Transverse colon (tissue), 4 donors: ENCODE measurements around the gene FBXL2. TPM values are rescaled to one million over a fixed set of nuclear protein-coding genes. Genes with fewer than 3 reads are reported as not detected.
A peak's percentile ranks its signal among the peaks of the same experiment; 100 is the strongest.

Experiments
- DNase-seq: peaks from one replicate; pipeline ENCODE4 v3.0.0-alpha.2; 2019
- H3K27ac ChIP-seq, 4 donors: fragments of 200-600 bp; sonication (generic); 2 replicates each; pipeline ENCODE4 v1.5.1; 2016 to 2018; ENCODE audit warnings: inconsistent platforms in 4 of 4
- H3K27me3 ChIP-seq: fragments of 200-600 bp; sonication (generic); 2 replicates; pipeline ENCODE4 v1.5.1; 2017; ENCODE audit warnings: inconsistent platforms
- H3K36me3 ChIP-seq, 4 donors: fragments of 200-600 bp; sonication (generic); 2 replicates each; pipeline ENCODE4 v1.5.1; 2017 to 2019; ENCODE audit warnings: inconsistent platforms in 4 of 4
- H3K4me1 ChIP-seq, 4 donors: fragments of 200-600 bp; sonication (generic); 2 replicates each; pipeline ENCODE4 v1.5.1; 2017 to 2020; ENCODE audit warnings: inconsistent platforms in 4 of 4
- H3K4me3 ChIP-seq, 4 donors: fragments of 200-600 bp; sonication (generic); 1 replicate in 1 of 4; 2 replicates in 3 of 4; pipeline versions ENCODE4 v1.5.1 to v1.6.1; 2017 to 2019; ENCODE audit warnings: inconsistent platforms in 4 of 4
- H3K9me3 ChIP-seq, 2 donors: fragments of 200-600 bp; sonication (generic); 2 replicates each; pipeline ENCODE4 v1.5.1; 2017 to 2019; ENCODE audit warnings: inconsistent platforms in 2 of 2
- EP300 ChIP-seq: sonication (generic); formaldehyde crosslinking; IDR thresholded peaks from one replicate; pipeline ENCODE4 v1.6.1; 2017; ENCODE audit warnings: antibody characterized with exemption, low read depth
- POLR2A ChIP-seq: fragments of 450-650 bp; IDR thresholded peaks from one replicate; pipeline ENCODE4 v1.6.1; 2016; ENCODE audit warnings: antibody characterized with exemption, mild to moderate bottlenecking, moderate library complexity
- POLR2AphosphoS5 ChIP-seq, 3 donors: sonication (generic); formaldehyde crosslinking; IDR thresholded peaks; one replicate each; pipeline ENCODE4 v1.6.1; 2016; ENCODE audit warnings: antibody characterized with exemption in 3 of 3
- WGBS, 2 donors: methylation state at CpG; one replicate each; pipeline ENCODE4 v1.1.5; 2018; ENCODE audit warnings: low coverage in 1 of 2; 5-methylcytosine and 5-hydroxymethylcytosine counted together
- in situ Hi-C, 4 donors: fragments of 200-750 bp; cut with MboI; loops; one replicate each; pipeline versions ENCODE4 v1.15.0 to v1.15.1; 2017; ENCODE audit warnings: low sequenced_read_pairs in 3 of 4, low pct_ligation_motif_present in 1 of 4, low pct_unique_long_range_greater_than_20kb in 1 of 4
- intact Hi-C: fragments of 100-400 bp; cut with DNase I; formaldehyde crosslinking; loops from one replicate; pipeline ENCODE4 v1.15.1; 2023; ENCODE audit warnings: low total_unique reads
- total RNA-seq, 4 donors: library from RNA; depleted of rRNA; stranded (reverse); fragments of >200 nt; gene quantifications; one replicate each; pipeline ENCODE4 v1.1.0, GENCODE V29; 2016
- TF ChIP-seq, protein P1 (sequence below), 5 experiments: fragments of 200-600 bp in 3 of 5; fragments of 450-650 bp in 2 of 5; sonication (generic) in 3 of 5; IDR thresholded peaks; 1 replicate in 2 of 5; 2 replicates in 3 of 5; pipeline ENCODE4 v1.5.1; 2016 to 2017; ENCODE audit warnings: antibody characterized with exemption in 5 of 5, inconsistent platforms in 3 of 5, mild to moderate bottlenecking in 2 of 5, moderate library complexity in 1 of 5

Gene FBXL2
- total RNA-seq, 4 donors from 2014 or later: 1.6 to 3.0 (median 2.6) TPM

DNA sequence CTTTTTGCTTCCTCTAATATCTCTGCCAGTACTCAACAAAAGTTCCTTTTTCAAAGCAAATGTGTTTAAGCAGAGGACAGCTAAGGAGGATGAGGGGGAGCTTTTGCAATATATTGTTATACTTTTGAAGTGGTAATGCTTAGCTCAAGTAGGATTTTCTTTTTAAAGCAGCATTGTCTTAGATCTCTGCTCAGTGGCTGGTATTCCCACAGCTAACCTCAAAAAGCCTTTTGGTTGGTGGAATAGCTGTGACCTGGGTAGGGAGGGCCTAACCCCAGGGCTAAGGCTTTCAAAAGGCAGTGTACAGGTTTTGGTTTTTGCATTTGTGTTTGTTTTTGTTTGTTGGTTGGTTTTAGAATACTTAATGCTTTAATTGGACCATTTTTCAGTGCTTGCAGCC is 86.8 kb downstream of the FBXL2 start:
- intact Hi-C loops: no loop called here
- in situ Hi-C loops: loop anchor here in 3 of 4 donors (10.0 to 25.0 kb wide), 4 partner anchors 227 to 427 kb away; partner anchors contain the start of gene CCR4 (in 1 of the 3)
- Histone ChIP-seq H3K27me3 (no peaks in the 10 kb centered on the region), H3K36me3 (no peaks in the 10 kb centered on the region), H3K9me3 (no peaks in the 10 kb centered on the region), H3K4me3 (no peak overlapping the region), H3K27ac (no peak overlapping the region), H3K4me1 (peaks cover 0 to 10% (median 6%) of the 10 kb centered on the region in 4 donors)
- no peak for TF ChIP-seq POLR2A
- TF ChIP-seq POLR2AphosphoS5 (IDR thresholded peaks at IDR 0.05): no peak
- TF ChIP-seq, protein P1, sequence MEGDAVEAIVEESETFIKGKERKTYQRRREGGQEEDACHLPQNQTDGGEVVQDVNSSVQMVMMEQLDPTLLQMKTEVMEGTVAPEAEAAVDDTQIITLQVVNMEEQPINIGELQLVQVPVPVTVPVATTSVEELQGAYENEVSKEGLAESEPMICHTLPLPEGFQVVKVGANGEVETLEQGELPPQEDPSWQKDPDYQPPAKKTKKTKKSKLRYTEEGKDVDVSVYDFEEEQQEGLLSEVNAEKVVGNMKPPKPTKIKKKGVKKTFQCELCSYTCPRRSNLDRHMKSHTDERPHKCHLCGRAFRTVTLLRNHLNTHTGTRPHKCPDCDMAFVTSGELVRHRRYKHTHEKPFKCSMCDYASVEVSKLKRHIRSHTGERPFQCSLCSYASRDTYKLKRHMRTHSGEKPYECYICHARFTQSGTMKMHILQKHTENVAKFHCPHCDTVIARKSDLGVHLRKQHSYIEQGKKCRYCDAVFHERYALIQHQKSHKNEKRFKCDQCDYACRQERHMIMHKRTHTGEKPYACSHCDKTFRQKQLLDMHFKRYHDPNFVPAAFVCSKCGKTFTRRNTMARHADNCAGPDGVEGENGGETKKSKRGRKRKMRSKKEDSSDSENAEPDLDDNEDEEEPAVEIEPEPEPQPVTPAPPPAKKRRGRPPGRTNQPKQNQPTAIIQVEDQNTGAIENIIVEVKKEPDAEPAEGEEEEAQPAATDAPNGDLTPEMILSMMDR (IDR thresholded peaks at IDR 0.05): no peak
- TF ChIP-seq EP300: no peak
- DNase-seq: no peak

DNA sequence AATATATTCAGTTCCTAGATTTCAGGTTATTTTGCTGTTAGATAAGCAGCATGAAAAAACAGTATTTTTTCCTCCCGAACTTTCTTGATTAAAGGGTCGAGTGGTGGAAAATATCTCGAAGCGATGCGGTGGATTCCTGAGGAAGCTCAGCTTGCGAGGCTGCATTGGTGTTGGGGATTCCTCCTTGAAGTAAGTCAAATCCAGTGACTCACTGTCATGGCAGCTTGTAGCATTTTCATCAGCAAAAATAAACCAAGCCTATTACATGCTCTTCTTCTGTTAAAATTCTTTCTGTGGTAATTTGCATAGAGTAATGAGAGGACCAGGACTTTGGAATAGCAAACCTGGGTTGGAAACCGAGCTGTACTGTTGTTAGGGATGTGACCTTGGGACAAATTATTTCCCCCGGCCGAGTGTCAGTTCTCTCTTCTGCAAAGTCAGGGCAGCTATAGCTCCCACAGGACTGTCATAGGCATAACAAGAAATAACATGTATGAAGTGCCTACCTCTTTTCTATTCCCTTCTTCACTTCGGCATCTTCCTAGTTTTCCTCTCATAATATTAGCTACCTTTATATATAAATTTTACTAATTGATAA is 87.4 kb downstream of the FBXL2 start:
- in situ Hi-C loops: loop anchor here in 3 of 4 donors (10.0 to 25.0 kb wide), 4 partner anchors 227 to 427 kb away; partner anchors contain the start of gene CCR4 (in 1 of the 3)
- TF ChIP-seq EP300 (no peak), POLR2A (no peak), POLR2AphosphoS5 (IDR thresholded peaks at IDR 0.05) (no peak)
- TF ChIP-seq, protein P1 (IDR thresholded peaks at IDR 0.05): no peak
- 78 to 89% methylated on average over 7 to 10 of the region's 10 CpGs for WGBS, 2 donors

DNA sequence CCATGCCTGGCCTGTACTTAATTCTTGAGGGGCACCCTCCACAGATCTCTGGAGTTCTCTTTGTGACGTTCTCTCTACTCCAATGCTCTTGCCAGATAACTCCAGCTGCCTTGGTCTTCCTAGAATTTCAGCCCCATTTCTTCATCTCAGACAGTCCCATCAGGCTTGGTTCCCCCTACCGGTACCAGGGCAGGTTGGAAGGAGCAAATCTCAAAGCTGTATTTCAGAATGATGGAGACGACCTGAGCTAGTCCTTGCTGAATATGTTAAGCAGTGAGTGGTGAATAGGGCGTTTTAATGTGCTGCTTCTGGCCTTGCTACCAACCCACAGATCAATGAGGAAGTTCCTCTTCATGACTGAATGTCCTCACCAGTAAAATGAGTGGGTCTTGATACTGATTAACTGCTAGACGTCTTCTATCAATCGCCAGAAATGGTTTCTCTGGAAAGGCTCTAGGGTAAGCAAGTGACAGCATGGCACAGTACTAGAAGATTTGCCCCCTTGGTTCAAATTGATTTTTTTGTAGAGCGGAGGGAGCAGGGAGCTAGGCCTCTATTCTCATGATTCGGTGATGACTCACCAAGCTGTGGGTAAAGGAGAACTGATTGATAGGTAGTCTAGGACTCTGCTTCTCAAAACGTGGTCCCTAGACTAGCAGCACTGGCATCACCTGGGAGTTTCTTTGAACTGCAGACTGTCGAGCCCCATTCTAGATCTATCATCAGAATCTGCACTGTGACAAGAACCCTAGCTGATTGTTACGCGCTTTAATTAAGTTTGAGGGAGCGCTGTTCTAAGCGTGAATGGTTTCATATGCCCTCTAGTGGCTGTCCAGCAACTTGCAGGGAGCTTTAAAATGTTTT is 95.2 kb downstream of the FBXL2 start:
- peaks cover 0 to 6% (median 2%) of the 10 kb centered on the region in 4 donors for H3K4me1 ChIP-seq
- intact Hi-C loops: loop anchor here (5.0 kb wide), 1 partner anchor 240 kb away; no protein-coding TSS in a partner anchor
- peak; percentile 30 for DNase-seq
- 47 to 92% methylated on average over 2 to 14 of the region's 14 CpGs for WGBS, 2 donors
- no peaks in the 10 kb centered on the region for H3K36me3 ChIP-seq
- H3K27ac ChIP-seq: no peak overlapping the region
- H3K4me3 ChIP-seq: no peak overlapping the region
- in situ Hi-C loops: loop anchor here in 2 of 4 donors (10.0 to 25.0 kb wide), 3 partner anchors 235 to 435 kb away; no protein-coding TSS in a partner anchor
- no peaks in the 10 kb centered on the region for H3K9me3 ChIP-seq
- TF ChIP-seq POLR2A: no peak
- TF ChIP-seq POLR2AphosphoS5 (IDR thresholded peaks at IDR 0.05): no peak
- TF ChIP-seq, protein P1 (IDR thresholded peaks at IDR 0.05): peak; percentile 80 to 92 (median 86)
- no peaks in the 10 kb centered on the region for H3K27me3 ChIP-seq

More for the DNA sequence above, 87.4 kb downstream of the FBXL2 start:
- H3K4me1 ChIP-seq: peaks cover 0 to 10% (median 6%) of the 10 kb centered on the region in 4 donors
- H3K36me3 ChIP-seq: no peaks in the 10 kb centered on the region
- DNase-seq: no peak
- H3K27me3 ChIP-seq: no peaks in the 10 kb centered on the region
- H3K4me3 ChIP-seq: no peak overlapping the region
- H3K9me3 ChIP-seq: no peaks in the 10 kb centered on the region
- intact Hi-C loops: no loop called here
- H3K27ac ChIP-seq: no peak overlapping the region

DNA sequence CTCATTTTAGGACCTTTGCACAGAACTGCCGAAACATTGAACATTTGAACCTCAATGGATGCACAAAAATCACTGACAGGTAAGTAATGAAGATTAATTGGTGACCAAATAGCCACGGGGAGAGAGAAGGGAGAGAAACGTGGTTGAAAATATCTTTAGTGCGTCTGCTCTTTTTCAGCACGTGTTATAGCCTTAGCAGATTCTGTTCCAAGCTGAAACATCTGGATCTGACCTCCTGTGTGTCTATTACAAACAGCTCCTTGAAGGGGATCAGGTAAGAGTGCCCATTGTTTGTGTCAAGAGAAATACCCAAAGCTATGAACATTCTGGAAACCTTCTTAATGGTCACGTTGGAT is 95.8 kb downstream of the FBXL2 start:
- in situ Hi-C loops (loop anchor here in 2 of 4 donors (10.0 to 25.0 kb wide), 3 partner anchors 236 to 436 kb away; no protein-coding TSS in a partner anchor), intact Hi-C loops (loop anchor here (5.0 kb wide), 1 partner anchor 241 kb away; no protein-coding TSS in a partner anchor)
- Histone ChIP-seq H3K4me1 (peaks cover 0 to 6% (median 2%) of the 10 kb centered on the region in 4 donors), H3K27ac (no peak overlapping the region), H3K36me3 (no peaks in the 10 kb centered on the region), H3K27me3 (no peaks in the 10 kb centered on the region), H3K9me3 (no peaks in the 10 kb centered on the region), H3K4me3 (no peak overlapping the region)
- TF ChIP-seq EP300 (no peak), POLR2A (no peak), POLR2AphosphoS5 (IDR thresholded peaks at IDR 0.05) (no peak)
- TF ChIP-seq, protein P1 (IDR thresholded peaks at IDR 0.05): peak in 1 of 5 experiments; percentile 6
- WGBS, 2 donors: 42 to 46% methylated on average over 5 to 6 of the region's 6 CpGs
- no peak for DNase-seq
